ENCODE measurements around the gene PLA2G7.

GRCh38 chr6:46741910-46742309 lies 6.7 kb upstream of the PLA2G7 start:
- TF ChIP-seq CTCF (IDR thresholded peaks at IDR 0.05; ENCODE audit: low read depth, low read length): no peak
- no peak for TF ChIP-seq EZH2phosphoT487 (IDR thresholded peaks at IDR 0.05; ENCODE audit: low read depth)

All from OCI-LY3 (cell line).